Natural killer cell treated with Interleukin-12 subunit alpha and Interleukin-12 subunit beta and Interleukin-15 and Interleukin-18, amount 100 ng/mL, for 72 hours (primary cell): ENCODE results near the gene EPHB3. TPM values are rescaled to one million over a fixed set of nuclear protein-coding genes. Genes with fewer than 3 reads are reported as not detected.

Experiments
- ATAC-seq, 2 donors: fragments of 150-1000 bp; cut with Tn5 transposase in 1 of 2; sonication (Bioruptor Pico), chemical (Tn5 transposase) in 1 of 2; 2 replicates each; pipeline ENCODE4 v1.10.0; 2021
- DNase-seq: peaks from one replicate; pipeline ENCODE4 v3.0.0; 2022; ENCODE audit warnings: low spot score
- H3K27ac Mint-ChIP-seq, 2 donors: 1 replicate in 1 of 2; 2 replicates in 1 of 2; pipeline ENCODE4 v1.8.0; 2022; ENCODE audit warnings: mixed read lengths in 2 of 2, mild to moderate bottlenecking in 1 of 2, moderate library complexity in 1 of 2
- H3K27me3 Mint-ChIP-seq, 2 donors: 1 replicate in 1 of 2; 2 replicates in 1 of 2; pipeline ENCODE4 v1.8.0; 2022; ENCODE audit warnings: mixed read lengths in 2 of 2
- H3K36me3 Mint-ChIP-seq: one replicate; pipeline ENCODE4 v1.8.0; 2022; ENCODE audit warnings: mixed read lengths
- H3K4me1 Mint-ChIP-seq, 2 donors: 1 replicate in 1 of 2; 2 replicates in 1 of 2; pipeline ENCODE4 v1.8.0; 2022; ENCODE audit warnings: low read depth in 2 of 2, mixed read lengths in 2 of 2, mild to moderate bottlenecking in 1 of 2
- H3K4me3 Mint-ChIP-seq: one replicate; pipeline ENCODE4 v1.8.0; 2022; ENCODE audit warnings: mixed read lengths
- H3K9me3 Mint-ChIP-seq: 2 replicates; pipeline ENCODE4 v1.8.0; 2022; ENCODE audit warnings: mixed read lengths
- total RNA-seq, 2 donors: library from RNA; stranded (reverse); gene quantifications; one replicate each; pipeline ENCODE4 v1.2.3, GENCODE V29; 2022

The EPHB3 gene
- total RNA-seq, 2 donors from 2014 or later: not detected

DNA sequence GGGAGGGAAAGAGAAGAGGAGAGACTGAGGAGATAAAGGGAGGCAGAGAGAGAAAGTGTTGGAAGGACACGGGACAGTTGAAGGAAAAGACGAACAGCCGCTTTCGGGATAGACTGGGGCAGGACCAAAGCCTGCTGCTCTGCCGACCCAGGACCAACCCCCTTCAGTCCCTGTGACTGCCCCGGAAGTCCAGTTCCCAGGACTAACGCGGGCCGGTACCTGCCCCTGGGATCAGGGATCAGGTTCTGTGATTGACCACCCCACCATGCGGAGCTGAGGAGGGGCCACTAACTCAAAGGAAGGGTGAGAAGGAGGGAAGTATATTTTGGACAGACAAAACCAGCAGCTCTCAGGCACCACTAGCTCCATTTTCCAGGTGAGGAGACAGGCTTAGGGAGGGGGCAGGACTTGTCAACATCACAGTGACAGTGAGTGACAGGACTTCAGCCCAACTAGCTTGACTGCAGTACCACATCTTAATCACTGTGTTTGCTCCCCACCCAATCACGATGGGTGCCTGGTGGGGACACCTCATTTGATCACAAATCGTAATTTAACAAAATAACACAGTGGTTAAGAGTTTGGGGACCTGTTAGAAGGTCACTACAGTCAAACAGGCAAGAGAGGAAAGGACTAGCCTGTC is 9.8 kb upstream of the EPHB3 start:
- no peak for ATAC-seq
- H3K4me1 Mint-ChIP-seq: peaks cover 0 to 5% of the 10 kb centered on the region in 2 donors

DNA sequence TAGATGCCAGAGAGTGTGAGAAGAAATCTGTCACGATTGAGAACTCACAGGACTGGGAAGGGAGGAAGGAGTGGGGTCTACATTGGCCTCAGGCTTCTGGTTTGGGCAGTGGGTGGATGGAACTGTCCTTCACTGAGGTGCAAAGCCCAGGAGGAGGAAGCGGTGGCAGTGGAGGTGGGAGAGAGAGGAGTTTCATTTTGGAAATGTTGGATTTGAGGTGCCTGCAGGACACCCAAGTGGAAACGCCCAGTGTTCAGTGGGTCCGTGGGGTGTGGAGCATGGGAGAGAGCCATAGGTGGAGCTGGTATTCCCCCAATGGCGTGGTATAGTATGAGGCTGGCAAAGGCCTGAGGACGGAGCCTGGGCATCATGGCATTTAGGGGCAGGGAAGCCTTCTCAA is 9.3 kb upstream of the EPHB3 start:
- H3K27ac Mint-ChIP-seq: no peak overlapping the region
- no peak overlapping the region for H3K4me3 Mint-ChIP-seq
- DNase-seq: no peak
- peaks cover 0 to 5% of the 10 kb centered on the region in 2 donors for H3K4me1 Mint-ChIP-seq
- no peaks in the 10 kb centered on the region for H3K9me3 Mint-ChIP-seq
- H3K36me3 Mint-ChIP-seq: no peaks in the 10 kb centered on the region
- peaks cover 30 to 42% of the 10 kb centered on the region in 2 donors for H3K27me3 Mint-ChIP-seq
- ATAC-seq: no peak

More for the DNA sequence above, 9.8 kb upstream of the EPHB3 start:
- Mint-ChIP-seq H3K4me3 (no peak overlapping the region), H3K27me3 (peaks cover 28 to 36% of the 10 kb centered on the region in 2 donors), H3K27ac (no peak overlapping the region), H3K9me3 (no peaks in the 10 kb centered on the region), H3K36me3 (no peaks in the 10 kb centered on the region)
- DNase-seq: no peak

DNA sequence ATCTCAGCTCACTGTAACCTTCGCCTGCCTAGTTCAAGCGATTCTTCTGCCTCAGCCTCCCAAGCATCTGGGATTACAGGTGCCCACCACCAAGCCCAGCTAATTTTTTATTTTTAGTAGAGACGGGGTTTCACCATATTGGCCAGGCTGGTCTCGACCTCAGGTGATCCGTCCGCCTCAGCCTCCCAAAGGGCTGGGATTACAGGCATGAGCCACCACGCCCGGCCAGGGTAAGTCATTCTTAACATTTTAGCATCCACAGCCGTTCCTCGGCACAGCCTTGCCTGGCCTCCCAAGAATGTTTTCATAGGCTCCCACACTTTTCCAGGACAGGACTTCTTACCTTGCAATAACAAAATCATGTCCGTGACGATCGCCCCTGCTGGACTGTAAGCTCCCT is 8.7 kb upstream of the EPHB3 start:
- peaks cover 34 to 47% of the 10 kb centered on the region in 2 donors for H3K27me3 Mint-ChIP-seq

DNA sequence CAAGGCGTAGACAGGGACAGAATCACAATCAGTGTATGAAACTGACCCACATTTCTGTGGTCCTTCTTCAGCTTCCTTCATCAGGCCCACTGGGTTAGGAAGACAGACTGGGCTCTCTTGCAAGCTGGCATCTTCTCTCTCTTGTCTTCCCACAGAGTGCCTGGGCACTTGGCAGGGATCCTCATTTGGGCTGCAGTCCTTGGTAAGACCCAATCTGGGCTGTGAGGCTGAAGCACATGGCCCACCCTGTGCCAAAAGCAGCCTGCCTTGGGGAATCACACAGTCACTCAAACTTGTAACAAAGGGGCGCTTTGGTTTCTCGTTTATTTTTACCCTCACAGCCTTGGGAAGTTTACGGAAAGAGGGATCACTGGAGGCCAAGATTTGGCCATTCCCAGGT is 8.2 kb upstream of the EPHB3 start:
- ATAC-seq (no peak), DNase-seq (no peak)
- H3K36me3 Mint-ChIP-seq: no peaks in the 10 kb centered on the region
- H3K4me3 Mint-ChIP-seq: no peak overlapping the region
- no peaks in the 10 kb centered on the region for H3K9me3 Mint-ChIP-seq
- peaks cover 0 to 5% of the 10 kb centered on the region in 2 donors for H3K4me1 Mint-ChIP-seq
- H3K27me3 Mint-ChIP-seq: peaks cover 37 to 52% of the 10 kb centered on the region in 2 donors
- no peak overlapping the region for H3K27ac Mint-ChIP-seq

More for the DNA sequence above, 8.7 kb upstream of the EPHB3 start:
- Mint-ChIP-seq H3K9me3 (no peaks in the 10 kb centered on the region), H3K36me3 (no peaks in the 10 kb centered on the region), H3K27ac (no peak overlapping the region), H3K4me3 (no peak overlapping the region), H3K4me1 (peaks cover 0 to 5% of the 10 kb centered on the region in 2 donors)
- ATAC-seq: no peak
- DNase-seq: no peak

DNA sequence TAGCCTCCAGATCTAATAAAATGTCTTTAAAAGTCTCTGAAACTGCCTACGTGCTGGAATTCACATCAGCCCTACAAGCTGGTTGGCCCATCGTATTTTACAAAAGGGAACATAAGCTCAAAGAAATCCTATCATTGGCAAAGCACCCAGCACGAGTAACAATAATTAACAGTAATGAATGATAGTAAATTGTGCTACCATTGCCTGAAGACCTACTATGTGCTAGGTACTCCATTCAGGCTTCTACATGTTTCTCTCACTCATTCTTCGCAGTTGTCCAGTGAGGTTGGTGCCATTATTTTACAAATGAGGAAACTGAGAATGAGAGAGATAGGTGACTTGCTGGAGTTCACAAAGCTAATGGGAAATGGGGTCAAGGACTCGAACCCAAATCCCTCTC is 7.1 kb upstream of the EPHB3 start:
- peaks cover 0 to 5% of the 10 kb centered on the region in 2 donors for H3K4me1 Mint-ChIP-seq
- H3K36me3 Mint-ChIP-seq: no peaks in the 10 kb centered on the region
- no peak for ATAC-seq
- DNase-seq: peak; percentile 26
- no peak overlapping the region for H3K27ac Mint-ChIP-seq
- peaks cover 42 to 58% of the 10 kb centered on the region in 2 donors for H3K27me3 Mint-ChIP-seq
- no peak overlapping the region for H3K4me3 Mint-ChIP-seq
- no peaks in the 10 kb centered on the region for H3K9me3 Mint-ChIP-seq

DNA sequence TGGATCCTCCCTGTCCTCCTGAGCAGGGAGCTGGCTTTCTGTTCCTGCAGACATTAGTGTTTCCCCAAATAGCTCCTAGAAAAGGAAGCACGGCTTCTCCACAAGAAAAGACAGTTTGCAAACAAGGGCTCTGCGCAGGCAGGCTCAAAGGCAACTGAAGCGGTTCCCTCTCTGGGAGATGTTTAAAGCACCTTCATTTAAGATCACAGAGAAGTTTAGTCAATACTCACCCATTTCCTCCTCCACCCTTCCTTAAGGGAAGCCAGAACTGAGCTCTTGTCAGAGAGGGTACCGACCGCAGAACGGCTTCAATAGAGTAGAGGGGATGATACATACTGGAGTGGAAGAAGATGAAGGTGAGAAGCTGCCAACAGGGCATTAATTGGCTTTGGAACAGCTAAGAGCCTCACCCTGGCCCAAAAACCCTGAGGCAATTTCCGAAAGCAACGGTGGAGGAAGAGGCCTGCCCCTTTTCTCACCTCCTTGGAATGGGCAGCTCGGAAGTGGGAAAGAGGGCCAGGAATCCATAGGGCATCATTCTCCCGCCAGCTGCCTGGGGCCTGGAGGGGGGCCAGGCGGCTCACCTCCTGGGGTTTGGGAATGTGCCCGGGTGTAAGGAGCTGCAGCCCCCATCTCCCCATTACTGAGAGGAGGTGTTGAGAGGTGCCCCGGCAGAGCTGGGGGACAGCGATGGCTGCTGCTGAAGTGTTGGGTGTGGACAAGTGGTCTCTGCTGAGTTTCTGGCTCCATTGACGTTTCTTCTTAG is 4.8 kb upstream of the EPHB3 start:
- peak; percentile 23 for DNase-seq
- H3K27ac Mint-ChIP-seq: no peak overlapping the region
- H3K9me3 Mint-ChIP-seq: no peaks in the 10 kb centered on the region
- peaks cover 13 to 16% of the 10 kb centered on the region in 2 donors for H3K4me1 Mint-ChIP-seq
- peaks cover 45 to 56% of the 10 kb centered on the region in 2 donors for H3K27me3 Mint-ChIP-seq
- ATAC-seq: no peak
- H3K4me3 Mint-ChIP-seq: no peak overlapping the region
- no peaks in the 10 kb centered on the region for H3K36me3 Mint-ChIP-seq

DNA sequence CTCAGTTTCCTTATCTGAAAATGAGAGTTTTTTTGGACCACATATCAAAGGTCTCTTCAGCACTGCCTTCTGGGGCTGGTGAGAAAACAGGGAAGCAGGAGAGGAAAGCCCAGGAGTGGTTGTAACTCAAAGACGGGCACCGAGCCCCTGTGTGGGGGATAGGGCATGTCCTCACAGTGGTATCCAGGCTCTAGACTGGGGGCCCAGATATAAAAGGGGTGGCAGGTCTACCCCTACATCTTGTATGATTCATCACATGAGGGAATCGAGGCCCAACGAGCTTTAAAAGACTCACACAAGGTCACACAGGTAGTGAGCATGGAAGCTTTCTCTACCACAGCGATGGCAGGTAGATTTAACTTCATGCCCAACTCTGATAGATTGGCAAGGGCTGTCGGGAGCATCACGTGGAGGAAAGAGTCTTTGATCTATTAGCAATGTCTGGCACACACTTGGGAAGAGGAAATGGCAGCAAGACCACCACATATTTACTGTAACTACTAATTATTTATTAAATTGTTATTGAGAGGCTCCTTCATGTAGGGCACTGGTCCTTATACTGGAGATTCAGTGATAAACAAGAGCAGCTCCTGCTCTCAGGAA is 4.1 kb upstream of the EPHB3 start:
- Mint-ChIP-seq H3K4me1 (peaks cover 11 to 13% of the 10 kb centered on the region in 2 donors), H3K36me3 (no peaks in the 10 kb centered on the region), H3K4me3 (no peak overlapping the region), H3K27ac (no peak overlapping the region), H3K27me3 (peaks cover 39 to 49% of the 10 kb centered on the region in 2 donors), H3K9me3 (no peaks in the 10 kb centered on the region)
- no peak for ATAC-seq
- DNase-seq: no peak

DNA sequence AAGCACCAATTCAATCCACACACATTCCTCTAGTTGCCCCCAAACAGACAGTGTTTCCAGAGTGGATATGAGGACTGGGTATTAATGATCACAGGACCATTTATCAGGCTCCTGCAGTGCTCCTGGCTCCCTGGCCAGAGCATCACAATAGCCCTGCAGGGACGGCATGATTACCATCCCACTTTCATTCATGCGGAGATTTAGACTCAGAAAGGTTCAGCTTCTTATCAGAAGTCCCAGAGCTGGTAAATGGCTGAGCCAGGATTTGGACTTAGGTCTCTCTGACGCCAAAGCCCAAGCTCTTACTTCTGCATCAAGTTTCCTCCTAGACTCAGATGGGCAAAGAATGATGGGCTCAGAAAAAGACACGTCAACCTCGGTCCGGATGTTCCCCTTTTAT is 2.9 kb upstream of the EPHB3 start:
- peaks cover 11 to 13% of the 10 kb centered on the region in 2 donors for H3K4me1 Mint-ChIP-seq
- no peaks in the 10 kb centered on the region for H3K36me3 Mint-ChIP-seq
- H3K27me3 Mint-ChIP-seq: peaks cover 40 to 50% of the 10 kb centered on the region in 2 donors

DNA sequence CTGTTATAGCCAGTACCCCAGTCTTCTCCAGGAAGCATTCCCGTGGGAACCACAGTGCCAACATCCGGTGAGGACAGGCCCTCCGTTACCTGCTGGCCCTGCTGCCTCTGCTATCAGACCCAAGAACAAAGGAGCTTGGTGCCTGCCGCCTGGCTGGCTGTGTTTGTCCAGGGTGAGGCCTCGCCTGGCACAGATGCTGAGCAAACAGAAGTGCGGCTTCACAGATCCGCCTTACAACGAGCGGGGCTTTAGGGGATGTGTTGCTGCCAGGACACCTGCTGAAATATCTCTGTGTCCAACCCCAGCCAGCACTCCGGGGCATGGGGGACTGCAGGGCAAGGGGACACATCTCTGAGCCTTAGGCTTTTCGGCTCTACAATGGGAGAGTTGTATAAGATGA is 2.2 kb upstream of the EPHB3 start:
- H3K27ac Mint-ChIP-seq: no peak overlapping the region
- H3K27me3 Mint-ChIP-seq: peaks cover 42 to 53% of the 10 kb centered on the region in 2 donors
- ATAC-seq: no peak
- H3K36me3 Mint-ChIP-seq: no peaks in the 10 kb centered on the region
- H3K9me3 Mint-ChIP-seq: no peaks in the 10 kb centered on the region
- H3K4me1 Mint-ChIP-seq: peaks cover 11 to 13% of the 10 kb centered on the region in 2 donors
- DNase-seq: peak; percentile 3
- H3K4me3 Mint-ChIP-seq: no peak overlapping the region

More for the DNA sequence above, 2.9 kb upstream of the EPHB3 start:
- DNase-seq (peak; percentile 31), ATAC-seq (no peak)
- no peak overlapping the region for H3K4me3 Mint-ChIP-seq
- H3K27ac Mint-ChIP-seq: no peak overlapping the region
- H3K9me3 Mint-ChIP-seq: no peaks in the 10 kb centered on the region

DNA sequence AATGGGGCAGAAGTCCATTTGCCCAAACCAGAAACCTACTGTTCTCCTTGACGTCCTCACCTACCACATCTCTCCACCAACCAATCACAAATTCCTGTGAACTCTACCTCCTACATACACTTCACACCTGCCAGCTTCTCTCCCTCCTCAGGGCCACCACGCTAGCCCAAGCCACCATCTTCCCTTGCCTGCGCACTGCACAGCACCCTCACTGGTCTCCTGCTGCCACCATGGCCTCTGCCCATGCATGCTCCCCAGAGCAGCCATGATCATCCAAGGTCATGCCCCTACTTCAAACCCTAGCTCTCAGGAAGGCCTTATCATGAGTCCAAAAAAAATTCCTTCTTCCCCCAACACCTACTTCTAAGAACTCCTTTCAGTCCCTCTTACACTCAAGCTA is 1.1 kb upstream of the EPHB3 start:
- Mint-ChIP-seq H3K36me3 (no peaks in the 10 kb centered on the region), H3K27me3 (peaks cover 50 to 57% of the 10 kb centered on the region in 2 donors), H3K4me3 (peak overlapping the region; percentile 87)

DNA sequence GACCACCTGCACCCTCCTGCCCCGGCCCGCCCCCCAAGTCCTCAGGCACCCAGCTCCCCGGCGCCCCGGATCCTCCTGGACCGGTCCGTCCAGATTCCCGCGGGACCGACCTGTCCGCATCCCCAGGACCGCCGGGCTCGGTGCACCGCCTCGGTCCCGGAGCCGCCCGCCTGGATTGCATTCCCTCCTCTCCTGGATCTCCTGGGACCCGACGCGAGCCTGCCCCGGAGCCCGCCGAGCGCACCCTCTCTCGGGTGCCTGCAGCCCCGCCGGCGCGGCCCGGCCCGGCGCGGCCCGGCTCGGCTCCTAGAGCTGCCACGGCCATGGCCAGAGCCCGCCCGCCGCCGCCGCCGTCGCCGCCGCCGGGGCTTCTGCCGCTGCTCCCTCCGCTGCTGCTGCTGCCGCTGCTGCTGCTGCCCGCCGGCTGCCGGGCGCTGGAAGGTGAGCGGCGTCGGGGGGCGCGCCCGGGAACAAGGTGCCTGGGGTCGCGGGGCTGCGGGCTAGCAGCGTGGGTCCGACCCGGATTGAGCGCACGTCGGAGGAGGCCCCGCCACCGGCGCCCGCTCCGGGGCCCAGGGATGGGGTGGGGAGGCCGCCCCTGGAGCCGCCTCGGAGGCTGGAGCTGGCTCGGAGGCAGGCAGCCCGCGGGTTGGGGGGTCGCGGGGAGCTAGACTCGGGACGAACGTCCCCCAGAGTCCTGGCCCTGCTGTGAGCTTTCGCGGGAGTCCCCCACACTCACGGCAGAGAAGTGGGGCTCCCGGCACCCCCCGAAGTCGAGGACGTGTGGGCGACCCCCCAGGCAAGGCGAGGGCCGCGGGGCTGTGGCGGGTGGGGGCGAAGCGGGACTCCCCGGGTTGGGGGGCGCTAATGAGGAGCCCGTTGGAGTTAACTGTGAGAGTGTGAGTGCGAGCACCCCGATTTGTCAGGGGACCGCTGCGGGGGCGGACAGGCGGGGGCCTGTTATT is 610 bp downstream of the EPHB3 start:
- no peaks in the 10 kb centered on the region for H3K9me3 Mint-ChIP-seq
- no peaks in the 10 kb centered on the region for H3K36me3 Mint-ChIP-seq
- ATAC-seq (peak in 1 of 2 donors; percentile 0), DNase-seq (peak; percentile 49)
- H3K4me3 Mint-ChIP-seq: peak overlapping the region; percentile 87
- H3K27ac Mint-ChIP-seq: no peak overlapping the region
- peaks cover 44 to 47% of the 10 kb centered on the region in 2 donors for H3K27me3 Mint-ChIP-seq
- peaks cover 11 to 17% of the 10 kb centered on the region in 2 donors for H3K4me1 Mint-ChIP-seq

More for the DNA sequence above, 1.1 kb upstream of the EPHB3 start:
- ATAC-seq (no peak), DNase-seq (no peak)
- Mint-ChIP-seq H3K4me1 (peaks cover 11 to 17% of the 10 kb centered on the region in 2 donors), H3K9me3 (no peaks in the 10 kb centered on the region), H3K27ac (peak overlapping the region; percentile 27 to 63)

DNA sequence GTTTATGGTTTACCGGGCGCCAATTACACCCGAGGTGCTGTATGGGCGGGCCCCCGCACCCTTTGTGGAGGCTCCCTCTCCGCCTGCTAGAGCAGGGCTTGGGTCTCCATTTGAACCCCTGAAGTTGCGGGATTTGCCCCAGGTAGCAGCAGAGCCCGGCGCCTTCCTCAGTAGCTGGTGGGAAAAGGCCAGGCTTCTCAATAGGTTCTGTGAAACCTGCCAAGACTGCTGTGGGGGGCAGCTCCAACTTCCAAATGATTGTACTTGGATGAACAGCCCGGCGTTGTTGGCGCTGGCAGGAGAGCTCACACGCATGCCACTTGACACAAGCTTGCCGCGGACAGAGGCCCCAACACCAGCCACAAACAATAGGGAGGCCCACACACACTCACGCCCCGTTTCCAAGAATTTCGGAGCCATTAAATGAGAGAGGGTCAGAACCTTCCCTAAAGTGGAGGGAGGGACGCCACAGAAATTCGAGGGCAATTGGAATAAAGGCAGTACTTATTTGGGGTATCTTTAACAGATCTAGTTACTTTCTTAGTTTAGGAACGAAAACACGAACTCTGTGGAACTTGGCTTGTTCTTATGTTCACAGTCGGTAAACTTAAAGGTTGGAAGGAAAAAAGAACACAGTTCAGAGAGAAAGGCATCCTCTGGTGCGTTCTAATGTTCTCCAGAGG is 1.4 kb downstream of the EPHB3 start:
- no peaks in the 10 kb centered on the region for H3K9me3 Mint-ChIP-seq
- H3K27ac Mint-ChIP-seq: no peak overlapping the region
- peaks cover 40 to 44% of the 10 kb centered on the region in 2 donors for H3K27me3 Mint-ChIP-seq
- no peaks in the 10 kb centered on the region for H3K36me3 Mint-ChIP-seq
- ATAC-seq (no peak), DNase-seq (peak; percentile 49)
- no peak overlapping the region for H3K4me3 Mint-ChIP-seq
- H3K4me1 Mint-ChIP-seq: peaks cover 11 to 17% of the 10 kb centered on the region in 2 donors

DNA sequence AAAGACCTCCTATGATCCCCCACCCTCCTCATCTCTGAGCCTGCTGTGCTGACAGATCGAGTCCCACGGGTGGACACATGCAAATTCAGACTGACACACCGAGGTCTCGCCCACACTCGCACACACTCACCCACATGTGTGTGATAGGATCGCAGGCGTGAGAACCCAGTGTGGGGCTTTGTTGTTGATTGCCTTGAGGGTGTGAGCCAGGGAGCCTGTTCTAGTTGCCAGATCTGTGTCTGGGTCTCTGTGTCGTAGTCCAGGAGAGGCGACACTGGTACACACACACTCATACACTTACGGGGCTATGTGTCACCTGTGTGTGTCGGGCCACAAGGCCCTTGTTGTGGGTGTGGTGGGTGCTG is 2.0 kb downstream of the EPHB3 start:
- H3K27me3 Mint-ChIP-seq: peaks cover 35 to 40% of the 10 kb centered on the region in 2 donors
- no peak overlapping the region for H3K4me3 Mint-ChIP-seq
- no peak overlapping the region for H3K27ac Mint-ChIP-seq

More for the DNA sequence above, 2.0 kb downstream of the EPHB3 start:
- Mint-ChIP-seq H3K9me3 (no peaks in the 10 kb centered on the region), H3K36me3 (no peaks in the 10 kb centered on the region), H3K4me1 (peaks cover 11 to 21% of the 10 kb centered on the region in 2 donors)
- DNase-seq: peak; percentile 22
- ATAC-seq: no peak
